ENCODE measurements around the gene GLIS1. TPM values are rescaled to one million over a fixed set of nuclear protein-coding genes. Genes with fewer than 3 reads are reported as not detected.

The GLIS1 gene
- total and polyA plus RNA-seq, 2 of the 8 experiments (the other 6 are each of a cell fraction or from before 2014, with no cell fraction given) = 0.15 to 0.22 TPM

DNA sequence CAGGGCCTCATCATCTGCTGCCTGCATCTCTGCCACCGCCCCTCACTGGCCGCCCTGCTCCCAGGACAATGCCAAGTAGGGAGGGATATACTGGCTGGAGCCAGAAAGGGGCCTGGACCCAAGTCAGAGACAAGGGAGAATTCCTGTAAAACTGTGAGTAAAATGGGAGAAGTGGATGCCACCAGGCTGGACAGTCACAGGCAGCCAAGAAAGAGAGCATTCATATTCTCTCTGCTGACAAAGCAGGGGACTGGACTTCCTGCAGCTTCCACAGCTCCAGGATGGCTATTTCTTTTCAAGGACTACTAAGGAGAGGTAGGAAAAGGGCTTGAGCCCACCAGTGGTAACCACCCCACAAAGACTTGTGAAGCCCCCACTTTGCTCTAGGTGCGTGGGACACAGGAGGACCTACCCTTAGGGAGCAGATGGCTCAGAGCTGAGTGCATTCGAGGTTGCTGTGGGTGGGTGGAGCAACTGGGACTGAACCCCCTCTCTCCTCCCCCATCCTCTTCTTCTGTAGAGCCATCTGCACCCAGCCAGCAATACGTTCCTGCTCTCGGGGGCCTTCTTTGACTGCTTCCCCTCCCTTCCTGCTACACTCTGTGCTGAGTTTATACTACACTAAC, 57.5 kb downstream of the GLIS1 start:
- DNase-seq (ENCODE audit: low read depth in 1 of 2, low spot score in 2 of 2) (no peak), FAIRE-seq (no peak)
- no peaks in the 10 kb centered on the region; the same call in 1 of the 2 replicates for H3K23me2 ChIP-seq (ENCODE audit: low read depth, low read length)
- no peaks in the 10 kb centered on the region for H4K20me1 ChIP-seq (replicated peaks in 1 of 2; ENCODE audit: control insufficient read depth in 1 of 2, insufficient read depth in 2 of 2, low read length in 2 of 2)
- no peaks in the 10 kb centered on the region for H3K79me2 ChIP-seq (ENCODE audit: control insufficient read depth in 1 of 2, insufficient read depth in 2 of 2, low read length in 2 of 2)
- H3K4me3 ChIP-seq (ENCODE audit: extremely low read depth in 1 of 4, insufficient read depth in 2 of 4, low read depth in 3 of 4, low read length in 4 of 4) = no peak overlapping the region
- no peak overlapping the region for H2BK20ac ChIP-seq (ENCODE audit: low read length)
- CTCF ChIA-PET (ENCODE audit: partially characterized antibody) = interaction anchor here (0.6 to 10.7 kb wide), 43 partner anchors 8 to 279 kb away, joined by 3 to 129 read pairs (median 5); no protein-coding TSS in a partner anchor
- POLR2A ChIA-PET (ENCODE audit: partially characterized antibody) = no interaction called here
- H3K4me1 ChIP-seq (replicated peaks in 1 of 4; ENCODE audit: control insufficient read depth in 3 of 4, insufficient read depth in 4 of 4, low read length in 3 of 4) = peaks cover 4 to 15% (median 12%) of the 10 kb centered on the region in 4 experiments
- no peaks in the 10 kb centered on the region for H3K36me3 ChIP-seq (ENCODE audit: control insufficient read depth in 2 of 4, insufficient read depth in 4 of 4, low read length in 3 of 4)
- H2BK5ac ChIP-seq (ENCODE audit: low read depth, low read length) = no peak overlapping the region
- no peak overlapping the region for H3K4ac ChIP-seq (replicated peaks; ENCODE audit: insufficient read length, low read depth, low read length)
- no peak overlapping the region for H2BK15ac ChIP-seq (ENCODE audit: low read length)
- H4K5ac ChIP-seq (ENCODE audit: insufficient read length, low read depth, low read length) = no peak overlapping the region
- H3K79me1 ChIP-seq (ENCODE audit: low read depth, low read length) = no peaks in the 10 kb centered on the region; the same call in 1 of the 2 replicates
- H3K23ac ChIP-seq (ENCODE audit: insufficient read length) = no peak overlapping the region
- 0 out of 2 replicates have a peak overlapping the region, but pooled peaks have one; percentile 38 for H3K18ac ChIP-seq (ENCODE audit: extremely low read depth, low read length)
- H3K14ac ChIP-seq (ENCODE audit: insufficient read length) = no peak overlapping the region
- no peak overlapping the region for H4K91ac ChIP-seq (replicated peaks; ENCODE audit: insufficient read length, low read length)
- H2AK5ac ChIP-seq (ENCODE audit: low read depth, low read length) = no peak overlapping the region
- H2BK12ac ChIP-seq (ENCODE audit: low read depth, low read length) = peak overlapping the region; percentile 33; the same call in 1 of the 2 replicates
- peaks cover 0 to 11% (median 4%) of the 10 kb centered on the region in 4 experiments; a peak in 3 of 7 replicates for H3K27me3 ChIP-seq (replicated peaks in 1 of 4; ENCODE audit: control insufficient read depth in 3 of 4, extremely low read depth in 1 of 4, insufficient read depth in 3 of 4, low read length in 3 of 4)
- H2BK120ac ChIP-seq (replicated peaks; ENCODE audit: low read depth, low read length) = no peak overlapping the region
- no peaks in the 10 kb centered on the region for H3K9me3 ChIP-seq (ENCODE audit: insufficient read depth in 2 of 2, low read depth in 1 of 2, low read length in 1 of 2)
- WGBS, 2 experiments (ENCODE audit: extremely low coverage in 1 of 2, insufficient coverage in 1 of 2, insufficient read length in 1 of 2, insufficient replicate concordance in 2 of 2, low coverage in 1 of 2, low lambda C conversion rate in 2 of 2, missing lambda C conversion rate in 1 of 2) = 74% methylated on average over 6 of the region's 6 CpGs; no CpG with 5 or more reads in 1 of the 2 experiments
- no peak overlapping the region; a peak in 1 of 4 replicates for H3K4me2 ChIP-seq (ENCODE audit: insufficient read depth in 1 of 2, low read depth in 2 of 2, low read length in 2 of 2)
- no peak overlapping the region for H3K9ac ChIP-seq (replicated peaks in 1 of 4; ENCODE audit: extremely low read depth in 1 of 4, low read depth in 3 of 4, low read length in 3 of 4)
- H2AFZ ChIP-seq (ENCODE audit: low read length) = no peak overlapping the region
- H4K8ac ChIP-seq (ENCODE audit: extremely low read depth, insufficient read depth, low read length) = peak overlapping the region; percentile 41; the same call in 1 of the 2 replicates
- H3K27ac ChIP-seq (ENCODE audit: low read depth, low read length) = no peak overlapping the region
- no peak overlapping the region for H3K56ac ChIP-seq (replicated peaks; ENCODE audit: insufficient read length, low read depth, low read length)
- TF ChIP-seq, protein P1, sequence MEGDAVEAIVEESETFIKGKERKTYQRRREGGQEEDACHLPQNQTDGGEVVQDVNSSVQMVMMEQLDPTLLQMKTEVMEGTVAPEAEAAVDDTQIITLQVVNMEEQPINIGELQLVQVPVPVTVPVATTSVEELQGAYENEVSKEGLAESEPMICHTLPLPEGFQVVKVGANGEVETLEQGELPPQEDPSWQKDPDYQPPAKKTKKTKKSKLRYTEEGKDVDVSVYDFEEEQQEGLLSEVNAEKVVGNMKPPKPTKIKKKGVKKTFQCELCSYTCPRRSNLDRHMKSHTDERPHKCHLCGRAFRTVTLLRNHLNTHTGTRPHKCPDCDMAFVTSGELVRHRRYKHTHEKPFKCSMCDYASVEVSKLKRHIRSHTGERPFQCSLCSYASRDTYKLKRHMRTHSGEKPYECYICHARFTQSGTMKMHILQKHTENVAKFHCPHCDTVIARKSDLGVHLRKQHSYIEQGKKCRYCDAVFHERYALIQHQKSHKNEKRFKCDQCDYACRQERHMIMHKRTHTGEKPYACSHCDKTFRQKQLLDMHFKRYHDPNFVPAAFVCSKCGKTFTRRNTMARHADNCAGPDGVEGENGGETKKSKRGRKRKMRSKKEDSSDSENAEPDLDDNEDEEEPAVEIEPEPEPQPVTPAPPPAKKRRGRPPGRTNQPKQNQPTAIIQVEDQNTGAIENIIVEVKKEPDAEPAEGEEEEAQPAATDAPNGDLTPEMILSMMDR (IDR thresholded peaks at IDR 0.05; ENCODE audit: control extremely low read depth in 1 of 3, insufficient read depth in 1 of 3, low read depth in 1 of 3, low read length in 3 of 3) = no peak
- TF ChIP-seq SP4 (IDR thresholded peaks at IDR 0.05; ENCODE audit: low read length) (no peak), FOSL1 (IDR thresholded peaks at IDR 0.05; ENCODE audit: insufficient read depth, low read depth, low read length) (no peak), NRF1 (IDR thresholded peaks at IDR 0.05; ENCODE audit: low read depth, low read length) (no peak), JUN (IDR thresholded peaks at IDR 0.05; ENCODE audit: low read depth, low read length) (no peak), TAF1 (IDR thresholded peaks at IDR 0.05; ENCODE audit: low read depth, low read length) (no peak)

Data from H1 (cell line).